Skeletal muscle tissue (tissue), 4 donors: ENCODE results near the gene SPATA17. TPM values are rescaled to one million over a fixed set of nuclear protein-coding genes. Genes with fewer than 3 reads are reported as not detected.

ENCODE experiments used
- H3K27ac ChIP-seq: one replicate; pipeline ENCODE4 v1.7.0; 2013; ENCODE audit warnings: mild to moderate bottlenecking, low read depth, low read length, inconsistent platforms
- H3K27me3 ChIP-seq, 3 donors: one replicate each; pipeline ENCODE4 v1.7.0; 2013; ENCODE audit warnings: low read length in 3 of 3; ENCODE audit not compliant: control insufficient read depth in 3 of 3, insufficient read depth in 3 of 3
- H3K36me3 ChIP-seq, 3 donors: one replicate each; pipeline ENCODE4 v1.7.0; 2013; ENCODE audit warnings: low read length in 3 of 3; ENCODE audit not compliant: control insufficient read depth in 3 of 3, insufficient read depth in 3 of 3
- H3K4me1 ChIP-seq, 3 donors: one replicate each; pipeline ENCODE4 v1.7.0; 2013; ENCODE audit warnings: low read length in 3 of 3, mild to moderate bottlenecking in 3 of 3; ENCODE audit not compliant: control insufficient read depth in 3 of 3, insufficient read depth in 3 of 3
- H3K4me3 ChIP-seq, 3 donors: one replicate each; pipeline ENCODE4 v1.7.0; 2013; ENCODE audit warnings: low read length in 3 of 3
- H3K9ac ChIP-seq, 3 donors: one replicate each; pipeline ENCODE4 v1.7.0; 2013; ENCODE audit warnings: low read length in 3 of 3, mild to moderate bottlenecking in 3 of 3, moderate library complexity in 2 of 3, low read depth in 1 of 3
- H3K9me3 ChIP-seq, 3 donors: one replicate each; pipeline ENCODE4 v1.7.0; 2013; ENCODE audit warnings: low read length in 3 of 3; ENCODE audit not compliant: control insufficient read depth in 3 of 3
- total RNA-seq: library from RNA; depleted of rRNA; stranded (reverse); fragments of >200 nt; gene quantifications from one replicate; pipeline ENCODE4 v1.2.3, GENCODE V29; 2014
- donor health status: Osteomylitis.

SPATA17 gene
- total RNA-seq, 1 donor from 2014 or later, result 0.52 TPM

DNA sequence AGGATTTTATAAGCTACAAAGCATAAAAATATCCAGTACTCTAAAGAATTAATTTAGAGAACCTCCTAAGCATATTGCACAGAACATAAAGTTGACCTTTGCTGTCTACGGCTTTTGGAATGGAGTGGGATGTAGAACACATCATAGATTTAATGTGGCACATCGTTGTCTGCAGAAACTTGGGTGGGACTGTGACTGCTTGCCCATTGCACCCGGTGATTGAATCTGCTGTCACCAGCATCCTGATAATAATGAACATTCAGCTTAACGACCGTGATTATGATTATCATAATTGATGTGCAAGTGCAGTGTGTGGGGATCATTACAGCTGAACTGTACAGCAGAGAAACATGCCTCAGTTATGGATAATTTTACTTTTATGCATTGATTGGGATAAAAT is 181.9 kb downstream of the SPATA17 start:
- Histone ChIP-seq H3K4me3 (no peak overlapping the region), H3K27ac (no peak overlapping the region), H3K9me3 (no peaks in the 10 kb centered on the region), H3K36me3 (no peaks in the 10 kb centered on the region), H3K27me3 (no peaks in the 10 kb centered on the region), H3K9ac (no peak overlapping the region), H3K4me1 (no peaks in the 10 kb centered on the region)

DNA sequence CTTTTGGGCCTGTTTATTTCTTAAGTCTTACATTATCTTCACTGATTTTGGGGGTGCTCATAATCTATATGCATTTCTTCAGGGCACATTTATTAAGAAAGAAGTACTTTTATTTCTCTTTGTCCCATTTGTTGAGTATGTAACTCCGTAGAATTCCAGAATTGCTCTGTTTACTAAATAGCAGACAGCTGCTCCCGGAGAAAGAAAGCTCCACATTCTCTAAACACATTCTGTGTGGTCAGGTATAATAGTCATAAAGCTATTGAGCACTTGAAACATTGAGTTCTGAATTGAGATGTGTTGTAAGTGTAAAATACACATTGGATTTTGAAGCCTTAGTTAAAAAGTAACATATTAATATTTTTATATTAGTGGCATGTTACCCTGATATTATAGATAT is 206.5 kb downstream of the SPATA17 start:
- H3K27ac ChIP-seq, result no peak overlapping the region
- no peaks in the 10 kb centered on the region for H3K4me1 ChIP-seq
- H3K4me3 ChIP-seq, result no peak overlapping the region
- H3K9me3 ChIP-seq, result no peaks in the 10 kb centered on the region
- H3K27me3 ChIP-seq, result no peaks in the 10 kb centered on the region
- H3K9ac ChIP-seq, result no peak overlapping the region
- H3K36me3 ChIP-seq, result no peaks in the 10 kb centered on the region

DNA sequence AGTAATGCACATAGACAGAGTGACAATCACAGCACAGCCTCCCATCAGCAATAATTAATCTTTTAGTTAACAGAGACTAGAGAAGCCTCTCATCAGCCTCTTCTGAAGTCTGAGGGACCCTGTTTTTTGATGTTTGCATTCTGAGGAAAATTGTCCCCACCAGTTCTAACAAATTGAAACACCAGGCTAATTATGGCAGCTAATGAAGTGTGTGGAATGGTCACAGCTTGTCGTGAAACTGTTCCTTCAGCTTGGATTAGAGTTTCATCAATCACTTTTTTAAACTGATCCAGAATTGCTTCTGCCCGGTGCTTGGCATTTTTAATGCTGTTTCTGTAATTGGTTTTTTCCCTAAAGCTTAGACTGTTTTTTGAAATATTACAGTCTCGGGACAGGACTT is 208.0 kb downstream of the SPATA17 start:
- no peak overlapping the region for H3K9ac ChIP-seq
- H3K4me3 ChIP-seq, result no peak overlapping the region
- H3K27me3 ChIP-seq, result no peaks in the 10 kb centered on the region
- H3K4me1 ChIP-seq, result no peaks in the 10 kb centered on the region
- no peaks in the 10 kb centered on the region for H3K36me3 ChIP-seq
- H3K27ac ChIP-seq, result no peak overlapping the region
- H3K9me3 ChIP-seq, result no peaks in the 10 kb centered on the region

DNA sequence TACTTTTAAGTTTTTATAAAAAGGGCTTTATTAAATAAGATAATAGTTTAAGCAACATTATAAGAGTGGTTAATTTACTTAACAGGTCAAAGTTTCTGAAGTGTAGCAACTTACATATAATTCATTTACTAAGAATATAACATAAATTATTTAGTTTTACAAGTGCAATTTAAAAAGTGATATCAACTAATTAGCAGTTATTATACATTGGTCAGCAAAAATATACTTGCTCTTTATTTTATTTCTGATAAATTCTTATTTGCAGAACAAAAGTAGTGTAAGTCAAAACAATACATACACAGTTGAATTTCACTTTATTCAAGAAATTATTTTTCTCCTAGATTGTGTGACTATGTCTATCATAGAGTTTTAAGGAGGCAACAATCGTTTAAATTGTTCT is 215.6 kb downstream of the SPATA17 start:
- Histone ChIP-seq H3K36me3 (no peaks in the 10 kb centered on the region), H3K9me3 (no peaks in the 10 kb centered on the region), H3K27ac (no peak overlapping the region), H3K9ac (no peak overlapping the region), H3K27me3 (no peaks in the 10 kb centered on the region), H3K4me1 (no peaks in the 10 kb centered on the region), H3K4me3 (no peak overlapping the region)

DNA sequence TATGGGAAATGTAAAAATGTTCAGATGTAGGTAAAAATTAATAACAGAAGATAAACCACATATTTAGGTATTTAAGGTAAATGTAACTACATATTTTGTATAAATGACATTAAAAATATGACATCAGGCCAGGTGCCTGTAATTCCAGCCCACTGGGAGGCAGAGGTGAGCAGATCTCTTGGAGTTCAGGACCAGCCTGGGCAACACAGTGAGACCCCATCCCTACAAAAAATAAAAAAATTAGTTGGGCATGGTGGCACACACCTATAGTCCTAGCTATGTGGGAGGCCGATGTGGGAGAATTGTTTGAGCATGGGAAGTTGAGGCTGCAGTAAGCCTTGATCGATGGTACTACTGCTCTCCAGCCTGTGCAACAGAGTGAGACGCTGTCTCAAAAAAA is 216.5 kb downstream of the SPATA17 start:
- Histone ChIP-seq H3K4me1 (no peaks in the 10 kb centered on the region), H3K9me3 (no peaks in the 10 kb centered on the region), H3K27ac (no peak overlapping the region), H3K4me3 (no peak overlapping the region), H3K36me3 (no peaks in the 10 kb centered on the region), H3K9ac (no peak overlapping the region), H3K27me3 (no peaks in the 10 kb centered on the region)

DNA sequence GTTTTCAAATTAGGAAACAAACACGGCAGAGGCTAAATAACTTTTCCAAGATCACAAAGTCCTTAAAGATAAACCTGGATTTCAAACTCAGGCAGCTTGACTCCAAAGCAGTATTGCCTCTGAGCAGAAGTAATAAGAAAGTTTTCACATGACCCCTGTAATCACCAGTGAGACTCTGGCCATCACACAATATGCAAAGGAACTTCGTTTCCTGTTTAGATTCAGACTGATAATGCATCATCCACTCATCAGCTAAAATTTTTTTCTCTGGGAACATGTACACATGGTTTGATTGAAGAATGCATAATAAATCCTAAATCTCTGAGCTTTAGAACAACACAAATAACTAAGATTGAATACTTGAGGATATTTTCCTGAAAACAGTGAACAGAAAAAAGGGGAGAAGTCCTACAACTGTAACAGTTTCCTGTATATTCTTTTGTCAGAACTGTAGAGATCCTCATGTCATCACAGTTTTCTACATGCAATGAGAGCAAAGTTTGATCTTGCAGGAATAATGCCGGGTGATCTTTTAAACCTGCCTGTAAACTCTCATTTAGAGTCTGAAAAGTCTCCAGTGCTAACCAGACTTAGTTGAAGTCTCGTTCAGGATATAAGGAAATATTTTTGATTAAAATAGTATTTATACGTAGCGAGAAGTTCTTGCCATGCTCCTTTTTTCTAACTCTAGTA is 225.3 kb downstream of the SPATA17 start:
- H3K9me3 ChIP-seq, result no peaks in the 10 kb centered on the region

DNA sequence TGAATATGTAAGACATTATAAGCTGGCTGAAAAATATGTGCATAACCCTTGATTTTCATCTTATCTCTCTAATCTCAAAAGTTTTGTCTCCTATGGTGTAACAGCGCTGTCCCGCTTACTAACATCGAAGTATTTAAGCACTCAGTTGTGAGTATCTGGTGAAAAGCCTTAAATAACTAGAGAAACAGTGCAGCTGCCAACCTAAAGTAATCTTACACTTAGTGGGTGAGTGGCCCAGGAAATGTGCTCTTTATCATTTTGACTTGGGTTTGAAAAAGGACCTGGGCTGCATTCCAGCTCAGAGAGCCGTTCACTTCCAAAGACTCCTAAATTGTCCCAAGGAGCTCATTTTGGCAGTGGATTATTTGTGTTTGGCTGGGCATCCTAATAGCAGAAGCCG is 225.9 kb downstream of the SPATA17 start:
- Histone ChIP-seq H3K4me1 (peaks cover 0 to 3% (median 0%) of the 10 kb centered on the region in 3 donors), H3K9me3 (no peaks in the 10 kb centered on the region), H3K27ac (no peak overlapping the region), H3K9ac (no peak overlapping the region), H3K36me3 (no peaks in the 10 kb centered on the region), H3K27me3 (no peaks in the 10 kb centered on the region), H3K4me3 (no peak overlapping the region)

More for the DNA sequence above, 225.3 kb downstream of the SPATA17 start:
- Histone ChIP-seq H3K4me3 (no peak overlapping the region), H3K36me3 (no peaks in the 10 kb centered on the region), H3K4me1 (peaks cover 0 to 3% (median 0%) of the 10 kb centered on the region in 3 donors), H3K27ac (no peak overlapping the region), H3K27me3 (no peaks in the 10 kb centered on the region), H3K9ac (no peak overlapping the region)

DNA sequence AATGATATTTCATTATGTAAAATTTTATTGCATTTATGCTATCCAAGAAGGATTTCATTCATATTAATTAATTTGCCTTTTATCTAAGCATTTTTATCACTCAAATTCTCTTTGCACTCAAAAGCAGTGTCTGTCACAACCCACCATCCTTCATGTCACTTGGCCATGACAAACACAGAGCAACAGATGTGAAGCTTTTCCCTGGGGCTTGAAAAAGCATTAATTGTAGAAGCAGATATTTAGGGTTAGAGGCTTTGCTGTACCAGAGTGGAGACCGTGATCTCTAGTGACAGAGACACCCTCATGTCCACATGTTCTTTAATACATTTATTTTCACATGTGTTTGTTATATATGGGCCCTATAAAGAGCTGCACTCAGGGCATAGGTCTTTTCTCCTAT is 230.5 kb downstream of the SPATA17 start:
- Histone ChIP-seq H3K27ac (no peak overlapping the region), H3K4me3 (no peak overlapping the region), H3K27me3 (no peaks in the 10 kb centered on the region), H3K36me3 (no peaks in the 10 kb centered on the region), H3K9me3 (no peaks in the 10 kb centered on the region), H3K9ac (no peak overlapping the region), H3K4me1 (peaks cover 0 to under 1% (median 0%) of the 10 kb centered on the region in 3 donors)

DNA sequence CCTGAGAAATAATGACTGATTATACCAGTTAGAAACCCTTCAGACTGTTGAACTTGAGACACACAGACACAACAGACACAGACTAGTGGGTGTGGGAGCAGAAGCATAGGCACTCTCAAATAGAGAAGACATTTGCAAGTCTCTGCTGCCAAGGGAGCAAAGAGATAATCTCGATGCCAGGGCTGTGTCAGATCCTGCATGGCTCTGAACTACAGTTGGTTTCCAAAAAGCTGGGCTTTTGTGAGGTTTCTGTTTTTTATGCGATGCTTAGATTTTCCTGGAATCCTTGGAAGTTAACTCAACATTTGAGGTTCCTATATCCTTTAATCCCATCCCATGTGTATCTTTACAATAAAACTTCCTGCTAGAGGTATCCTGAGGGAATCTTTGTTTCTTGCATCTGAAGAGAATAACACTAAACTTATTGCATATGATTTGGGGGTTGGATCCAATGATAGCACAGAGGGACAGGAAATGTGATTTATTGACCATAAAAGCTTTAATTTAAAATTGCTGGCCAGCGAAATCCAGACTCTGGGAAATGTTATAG is 236.4 kb downstream of the SPATA17 start:
- no peaks in the 10 kb centered on the region for H3K4me1 ChIP-seq
- no peaks in the 10 kb centered on the region for H3K9me3 ChIP-seq
- H3K27ac ChIP-seq, result no peak overlapping the region
- H3K27me3 ChIP-seq, result no peaks in the 10 kb centered on the region
- no peaks in the 10 kb centered on the region for H3K36me3 ChIP-seq
- no peak overlapping the region for H3K4me3 ChIP-seq
- H3K9ac ChIP-seq, result no peak overlapping the region

DNA sequence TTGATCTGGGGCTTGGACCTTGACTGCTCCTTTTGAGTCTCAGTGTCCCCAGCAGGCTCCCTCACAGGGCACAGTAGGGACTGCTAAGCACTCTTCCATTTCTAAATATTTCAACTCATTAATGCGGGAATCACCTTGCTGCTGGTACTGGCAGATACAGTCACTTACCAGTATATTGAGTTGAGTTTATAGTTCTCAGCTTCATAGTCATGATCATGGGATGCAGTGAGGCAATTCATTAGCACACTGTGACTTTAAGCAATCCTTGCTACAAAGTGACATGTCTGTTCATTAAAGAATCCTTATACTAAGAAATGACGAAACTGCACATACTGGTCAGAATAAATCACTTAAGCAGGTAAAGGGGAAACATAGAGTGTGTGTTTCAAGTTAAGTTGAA is 240.8 kb downstream of the SPATA17 start:
- H3K4me1 ChIP-seq, result no peaks in the 10 kb centered on the region
- H3K9ac ChIP-seq, result no peak overlapping the region
- no peaks in the 10 kb centered on the region for H3K27me3 ChIP-seq
- no peak overlapping the region for H3K4me3 ChIP-seq
- H3K9me3 ChIP-seq, result no peaks in the 10 kb centered on the region
- no peaks in the 10 kb centered on the region for H3K36me3 ChIP-seq
- H3K27ac ChIP-seq, result no peak overlapping the region
